HG03196 (cell line): ENCODE data around the gene ZNF254.
"Not testable (repeated sequence)": the region's sequence is repeated elsewhere in the genome, so short reads cannot be mapped to it uniquely, and the experiment has no call there.

Experiments
- ATAC-seq: cut with Tn5 transposase; IDR thresholded peaks from one replicate; pipeline ENCODE4 v1.9.1; 2021; ENCODE audit not compliant: unreplicated experiment

ZNF254 gene

GRCh38 chr19:24071078-24071477 is 15.9 kb upstream of the ZNF254 start:
- no peak for ATAC-seq

GRCh38 chr19:24072720-24073119 is 14.3 kb upstream of the ZNF254 start:
- ATAC-seq, result no peak

GRCh38 chr19:24073807-24074206 is 13.2 kb upstream of the ZNF254 start:
- ATAC-seq, result no peak

GRCh38 chr19:24074720-24075454 is 12.1 kb upstream of the ZNF254 start:
- no peak for ATAC-seq

GRCh38 chr19:24075530-24075929 is 11.5 kb upstream of the ZNF254 start:
- ATAC-seq, result not testable (repeated sequence)

- ATAC-seq, result no peak
These were observed 8.3 kb upstream of the ZNF254 start for GRCh38 chr19:24078680-24079079.

- ATAC-seq, result no peak
These were observed 5.9 kb upstream of the ZNF254 start for GRCh38 chr19:24081056-24081455.

GRCh38 chr19:24098359-24098758 is 11.4 kb downstream of the ZNF254 start:
- ATAC-seq, result no peak

GRCh38 chr19:24099829-24100228 is 12.8 kb downstream of the ZNF254 start:
- no peak for ATAC-seq

GRCh38 chr19:24100597-24100996 is 13.6 kb downstream of the ZNF254 start:
- ATAC-seq, result not testable (repeated sequence)

- no peak for ATAC-seq
These were observed 14.6 kb downstream of the ZNF254 start for GRCh38 chr19:24101459-24102115.

- ATAC-seq, result no peak
These were observed 40.6 kb downstream of the ZNF254 start for GRCh38 chr19:24127601-24128000.

- no peak for ATAC-seq
These were observed 53.1 kb downstream of the ZNF254 start for GRCh38 chr19:24140099-24140498.

- no peak for ATAC-seq
These were observed 53.6 kb downstream of the ZNF254 start for GRCh38 chr19:24140591-24140990.

GRCh38 chr19:24141612-24142011 is 54.6 kb downstream of the ZNF254 start:
- no peak for ATAC-seq

GRCh38 chr19:24142771-24143170 is 55.8 kb downstream of the ZNF254 start:
- no peak for ATAC-seq

GRCh38 chr19:24159707-24160106 is 72.7 kb downstream of the ZNF254 start:
- ATAC-seq, result no peak

- no peak for ATAC-seq
These were observed 79.1 kb downstream of the ZNF254 start for GRCh38 chr19:24166055-24166454.

- ATAC-seq, result no peak
These were observed 86.9 kb downstream of the ZNF254 start for GRCh38 chr19:24173882-24174281.

- ATAC-seq, result no peak
These were observed 90.7 kb downstream of the ZNF254 start for GRCh38 chr19:24177686-24178085.

- ATAC-seq, result no peak
These were observed 91.2 kb downstream of the ZNF254 start for GRCh38 chr19:24178207-24178606.
